IPS-11a (cell line): ENCODE measurements around the gene FKBP6.
"Not testable (repeated sequence)": the region's sequence is repeated elsewhere in the genome, so short reads cannot be mapped to it uniquely, and the experiment has no call there.

Source experiments
- H3K4me3 ChIP-seq: one replicate; pipeline ENCODE4 v1.5.1; 2013; ENCODE audit warnings: low read depth, low read length, control low read depth

Gene FKBP6

DNA sequence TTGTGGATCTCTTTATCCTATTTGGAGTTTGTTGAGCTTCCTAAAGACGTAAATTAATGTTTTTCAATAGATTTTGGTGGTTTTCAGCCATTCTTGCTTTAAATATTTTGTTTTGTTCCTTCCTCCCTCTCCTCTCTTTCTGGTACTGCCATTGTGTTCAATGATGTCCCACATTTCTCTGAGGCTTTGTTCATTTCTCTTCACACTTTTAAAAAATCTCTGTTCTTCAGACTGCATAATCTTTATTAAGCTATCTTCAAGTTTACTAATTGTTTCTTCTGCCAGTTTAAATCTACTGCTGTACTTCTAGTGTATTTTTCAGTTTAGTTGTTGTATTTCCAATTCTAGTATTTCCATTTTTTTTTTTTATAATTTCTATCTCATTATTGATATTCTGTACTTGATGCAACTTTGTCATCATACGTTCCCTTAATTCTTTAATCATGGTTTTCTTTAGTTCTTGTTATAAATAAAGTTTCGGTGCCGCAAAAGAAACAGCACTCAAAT, 60.0 kb downstream of the FKBP6 start:
- H3K4me3 ChIP-seq: no peak overlapping the region

DNA sequence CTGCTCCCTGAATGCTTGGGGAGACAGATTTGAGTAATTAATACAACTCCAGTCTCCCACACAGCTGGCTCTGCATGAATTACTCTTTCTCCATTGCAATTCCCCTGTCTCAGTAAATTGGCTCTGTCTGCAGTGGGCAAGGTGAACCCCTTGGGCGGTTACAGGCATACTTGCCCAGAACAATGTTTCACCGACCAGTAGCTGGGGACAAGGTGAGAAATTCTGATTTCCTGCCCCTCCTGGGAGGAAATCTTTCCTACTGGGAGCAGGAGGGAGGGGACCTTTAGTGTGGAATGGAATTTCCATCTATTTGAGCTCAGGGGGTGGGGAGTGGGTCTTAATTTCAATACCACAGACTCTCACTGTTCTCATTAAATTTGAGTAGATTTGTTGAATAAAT, 63.4 kb downstream of the FKBP6 start:
- H3K4me3 ChIP-seq: no peak overlapping the region

DNA sequence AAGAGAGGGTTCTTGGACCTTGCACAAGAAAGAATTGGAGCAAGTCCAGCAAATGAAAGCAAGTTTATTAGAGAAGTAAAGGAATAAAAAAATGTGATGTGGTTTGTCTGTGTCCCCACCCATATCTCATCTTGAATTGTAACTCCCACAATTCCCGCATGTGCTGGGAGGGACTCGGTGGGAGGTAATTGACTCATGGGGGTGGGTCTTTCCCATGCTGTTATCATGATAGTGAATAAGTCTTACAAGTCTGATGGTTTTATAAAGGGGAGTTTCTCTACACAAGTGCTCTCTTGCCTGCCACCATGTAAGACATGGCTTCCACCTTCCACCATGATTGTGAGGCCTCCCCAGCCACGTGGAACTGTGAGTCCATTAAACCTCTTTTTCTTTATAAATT, 66.5 kb downstream of the FKBP6 start:
- no peak overlapping the region for H3K4me3 ChIP-seq

DNA sequence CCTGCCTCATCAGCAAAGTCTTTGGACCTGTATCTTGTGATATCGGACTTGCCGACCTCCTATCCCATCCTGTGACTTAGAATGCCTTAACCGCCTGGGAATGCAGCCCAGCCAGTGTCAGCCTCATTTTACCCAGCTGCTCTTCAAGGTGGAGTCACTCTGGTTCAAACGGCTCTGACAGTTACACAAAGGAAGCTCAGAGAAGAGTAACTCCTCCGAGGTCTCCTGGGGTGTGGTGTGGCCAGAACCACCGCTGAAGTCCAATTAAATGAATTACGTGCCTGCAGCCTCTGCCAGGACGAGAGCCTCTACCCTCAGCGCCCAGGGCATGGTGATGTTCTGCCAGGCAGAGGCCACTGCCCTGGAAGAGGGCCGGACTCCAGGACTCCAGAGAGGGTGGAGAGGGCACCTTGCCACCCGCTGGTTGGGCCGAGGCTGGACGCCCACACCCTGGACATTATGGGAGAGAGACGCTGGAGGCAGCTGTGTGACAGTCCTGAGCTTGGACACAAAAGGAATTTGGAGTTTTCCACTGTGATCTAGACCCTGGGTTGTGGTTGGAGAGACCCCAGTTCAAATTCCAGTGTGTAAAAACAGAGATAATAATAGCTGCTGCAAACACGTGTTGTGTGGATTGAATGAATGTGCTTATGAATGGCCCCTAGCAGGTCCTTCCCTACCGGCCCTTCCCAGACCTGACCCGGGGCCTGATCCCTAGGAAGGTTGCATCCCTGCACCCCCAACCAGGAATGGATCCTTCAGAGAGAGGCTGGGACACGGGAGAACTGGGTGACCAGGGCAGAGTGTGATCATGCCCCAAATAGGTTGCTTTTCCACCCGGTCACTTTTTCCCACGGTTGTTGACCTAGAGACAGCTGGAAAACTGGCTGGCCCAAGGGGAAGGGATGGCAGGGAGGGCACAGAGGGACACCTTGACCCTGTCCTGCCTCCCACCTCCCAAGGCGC, 67.9 kb downstream of the FKBP6 start:
- no peak overlapping the region for H3K4me3 ChIP-seq

DNA sequence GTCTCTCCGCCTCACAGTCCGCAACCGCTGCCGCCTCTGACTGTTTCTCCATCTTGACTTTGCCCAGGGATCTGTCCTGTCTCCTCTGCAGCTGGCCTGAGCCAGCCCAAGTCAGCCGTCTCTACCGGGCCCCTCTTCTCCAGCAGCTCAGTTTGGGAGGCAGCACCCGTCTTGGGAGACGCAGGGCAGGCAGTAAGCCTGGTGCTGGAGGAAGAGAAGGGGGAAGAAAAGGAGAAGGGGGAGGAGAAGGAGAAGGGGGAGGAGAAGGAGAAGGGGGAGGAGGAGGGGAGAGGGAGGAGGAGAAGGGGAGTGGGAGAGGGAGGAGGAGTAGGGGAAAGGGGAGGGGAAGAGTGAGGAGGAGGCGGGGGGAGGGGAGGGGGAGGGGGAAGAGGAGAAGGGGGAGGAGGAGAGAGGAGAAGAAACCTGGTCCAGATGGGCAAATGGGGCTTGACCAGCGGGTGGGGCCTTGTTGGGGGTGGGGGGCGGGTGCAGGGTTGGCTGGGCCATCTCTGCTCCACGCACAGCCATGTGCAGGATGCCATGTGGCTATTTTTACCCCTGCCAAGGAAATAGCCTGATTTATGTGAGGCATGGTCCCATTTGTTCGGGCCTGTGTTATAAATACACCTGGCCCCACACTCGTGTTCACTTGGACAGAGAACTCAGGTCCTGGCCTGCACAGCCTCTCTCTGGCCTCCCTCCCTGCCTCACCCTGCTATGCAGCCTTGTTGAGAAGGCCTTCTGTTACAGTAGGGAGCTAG, 69.7 kb downstream of the FKBP6 start:
- peak overlapping the region; percentile 17 for H3K4me3 ChIP-seq

DNA sequence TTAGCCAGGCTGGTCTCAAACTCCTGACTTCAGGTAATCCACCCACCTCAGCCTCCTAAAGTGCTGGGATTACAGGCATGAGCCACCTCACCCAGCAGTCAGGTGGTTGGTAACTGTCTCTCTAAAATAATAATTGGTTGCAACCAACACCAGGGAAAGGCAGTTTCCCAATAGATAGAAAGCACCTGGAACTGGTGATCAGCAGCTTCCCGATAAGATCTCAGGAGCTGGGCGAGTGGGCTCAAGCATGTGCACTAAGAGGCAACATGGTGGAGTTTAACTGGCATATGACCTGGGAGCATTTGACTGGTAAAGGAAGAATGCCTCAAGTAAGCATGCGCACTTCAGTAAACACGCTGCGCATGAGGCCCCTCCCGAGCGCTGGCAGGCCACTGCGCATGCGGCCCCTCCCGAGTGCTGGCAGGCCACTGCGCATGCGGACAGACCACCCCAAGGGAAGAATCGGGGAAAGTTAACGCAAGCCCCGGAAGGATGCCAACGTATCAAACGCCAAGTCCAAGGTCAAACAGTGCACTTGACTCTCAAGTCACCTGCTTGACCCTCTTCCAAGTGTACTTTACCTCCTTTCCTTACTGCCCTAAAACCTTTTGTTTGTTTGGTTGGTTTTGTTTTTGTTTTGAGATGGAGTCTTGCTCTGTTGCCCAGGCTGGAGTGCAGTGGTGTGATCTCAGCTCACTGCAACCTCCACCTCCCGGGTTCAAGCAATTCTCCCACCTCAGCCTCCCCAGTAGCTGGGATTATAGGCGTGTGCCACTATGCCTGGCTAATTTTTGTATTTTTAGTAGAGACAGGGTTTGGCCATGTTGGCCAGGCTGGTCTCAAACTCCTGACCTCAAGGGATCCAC, 71.5 kb downstream of the FKBP6 start:
- H3K4me3 ChIP-seq: not testable (repeated sequence)

DNA sequence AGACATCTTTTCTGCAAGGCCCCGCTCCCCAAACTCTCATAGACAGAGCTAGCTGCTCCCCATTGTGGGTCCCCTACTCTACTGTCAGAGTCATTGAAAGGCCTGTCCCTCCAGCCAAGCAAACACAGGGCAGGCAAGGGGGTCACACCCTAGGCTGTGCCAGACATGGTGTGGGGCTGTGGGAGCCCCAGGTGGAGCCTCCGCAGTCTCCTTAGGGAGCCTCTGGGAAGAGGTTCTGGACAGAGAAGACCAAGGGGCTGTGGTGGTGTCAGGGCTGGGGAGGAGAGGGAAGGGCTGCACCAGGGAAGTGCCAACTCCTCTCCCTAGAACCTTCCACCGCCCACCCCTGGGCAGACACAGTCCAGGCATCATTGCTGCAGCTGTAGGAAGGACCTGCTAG, 76.9 kb downstream of the FKBP6 start:
- H3K4me3 ChIP-seq: not testable (repeated sequence)
